CD4-positive, alpha-beta T cell (primary cell): ENCODE data around the gene ARMCX2. TPM values are rescaled to one million over a fixed set of nuclear protein-coding genes. Genes with fewer than 3 reads are reported as not detected.

Experiments
- ATAC-seq: fragments of 200-7000 bp; cut with Tn5 transposase; one replicate; pipeline ENCODE4 v1.10.0; 2022; ENCODE audit warnings: mild to moderate bottlenecking; ENCODE audit not compliant: poor library complexity
- CTCF ChIA-PET: fragments of 350-600 bp; sonication (Branson Sonifier 250); formaldehyde crosslinking; loops from one replicate; lab custom pipeline; 2021; ENCODE audit warnings: antibody characterized with exemption, inconsistent platforms; lab: Charles Lee
- POLR2A ChIA-PET: fragments of 350-600 bp; sonication (Branson Sonifier 250); formaldehyde crosslinking; loops from one replicate; lab custom pipeline; 2021; ENCODE audit warnings: antibody characterized with exemption, inconsistent platforms; lab: Charles Lee
- DNase-seq, 14 experiments: peaks; one replicate each; pipeline ENCODE4 v3.0.0-alpha.2; 2013 to 2020; ENCODE audit warnings: mixed read lengths in 2 of 14
- H3K27ac ChIP-seq, 2 donors: one replicate each; pipeline versions ENCODE4 v1.5.1 to v1.7.0; 2013; ENCODE audit warnings: low read length in 2 of 2, low read depth in 1 of 2, mild to moderate bottlenecking in 1 of 2
- H3K27me3 ChIP-seq, 2 experiments: 1 replicate in 1 of 2; 2 replicates in 1 of 2; pipeline versions ENCODE4 v1.6.1 to v1.7.0; 2013; ENCODE audit warnings: low read length in 2 of 2, control low read depth in 1 of 2, mild to moderate bottlenecking in 1 of 2, moderate library complexity in 1 of 2; ENCODE audit not compliant: insufficient read depth in 2 of 2, control insufficient read depth in 1 of 2
- H3K36me3 ChIP-seq: one replicate; pipeline ENCODE4 v1.6.1; 2013; ENCODE audit warnings: low read length, control low read depth; ENCODE audit not compliant: insufficient read depth
- H3K4me1 ChIP-seq: one replicate; pipeline ENCODE4 v1.6.1; 2013; ENCODE audit warnings: low read length, control low read depth; ENCODE audit not compliant: insufficient read depth
- H3K4me3 ChIP-seq: one replicate; pipeline ENCODE4 v1.5.1; 2013; ENCODE audit warnings: mild to moderate bottlenecking, low read length, moderate library complexity
- H3K9me3 ChIP-seq, 2 experiments: 1 replicate in 1 of 2; 2 replicates in 1 of 2; pipeline versions ENCODE4 v1.6.1 to v1.7.0; 2013; ENCODE audit warnings: low read length in 2 of 2, mild to moderate bottlenecking in 2 of 2, control low read depth in 1 of 2, moderate library complexity in 1 of 2; ENCODE audit not compliant: control insufficient read depth in 1 of 2, insufficient read depth in 1 of 2
- H3K27ac Mint-ChIP-seq: one replicate; pipeline ENCODE4 v1.8.0; 2020; ENCODE audit warnings: mixed read lengths
- H3K27me3 Mint-ChIP-seq: one replicate; pipeline ENCODE4 v1.8.0; 2021; ENCODE audit warnings: mixed read lengths
- H3K36me3 Mint-ChIP-seq: one replicate; pipeline ENCODE4 v1.8.0; 2021; ENCODE audit warnings: low read depth, mixed read lengths
- H3K4me1 Mint-ChIP-seq: one replicate; pipeline ENCODE4 v1.8.0; 2021; ENCODE audit warnings: low read depth, mixed read lengths
- H3K4me3 Mint-ChIP-seq: one replicate; pipeline ENCODE4 v1.8.0; 2020; ENCODE audit warnings: mild to moderate bottlenecking, mixed read lengths
- H3K9me3 Mint-ChIP-seq: one replicate; pipeline ENCODE4 v1.8.0; 2020; ENCODE audit warnings: mixed read lengths
- CTCF ChIP-seq: fragments of 200-600 bp; IDR thresholded peaks from one replicate; pipeline ENCODE4 v1.8.0; 2022; ENCODE audit warnings: antibody characterized with exemption, mild to moderate bottlenecking
- intact Hi-C, 2 experiments: fragments of 100-400 bp; cut with DNase I in 1 of 2; cut with micrococcal nuclease in 1 of 2; formaldehyde crosslinking; loops; one replicate each; pipeline versions ENCODE4 v1.15.1 to v1.9.0; 2023 to 2025; cut with DNase I, micrococcal nuclease
- total RNA-seq, 174 experiments: library from RNA in 2 of 174; stranded (reverse) in 2 of 174; gene quantifications; one replicate each; pipeline ENCODE4 v1.2.3 and lab custom pipeline; 2021 to 2026

The ARMCX2 gene
- total RNA-seq, 2 experiments from 2014 or later: 3.5 to 3.6 TPM

- ATAC-seq: no peak
- intact Hi-C loops: no loop called here
- Mint-ChIP-seq H3K36me3 (peaks cover 4% of the 10 kb centered on the region), H3K4me3 (no peak overlapping the region), H3K9me3 (no peaks in the 10 kb centered on the region), H3K4me1 (no peaks in the 10 kb centered on the region), H3K27me3 (no peaks in the 10 kb centered on the region), H3K27ac (no peak overlapping the region)
- CTCF ChIA-PET: no interaction called here
- Histone ChIP-seq H3K4me3 (no peak overlapping the region), H3K27me3 (no peaks in the 10 kb centered on the region), H3K9me3 (no peaks in the 10 kb centered on the region), H3K4me1 (no peaks in the 10 kb centered on the region), H3K36me3 (no peaks in the 10 kb centered on the region), H3K27ac (no peak overlapping the region)
- POLR2A ChIA-PET: no interaction called here
- DNase-seq: no peak
- no peak for TF ChIP-seq CTCF
Measured at GRCh38 chrX:101642093-101642492, 17.6 kb downstream of the ARMCX2 start.

- Histone ChIP-seq H3K4me3 (no peak overlapping the region), H3K27ac (no peak overlapping the region), H3K36me3 (no peaks in the 10 kb centered on the region), H3K9me3 (no peaks in the 10 kb centered on the region), H3K27me3 (no peaks in the 10 kb centered on the region), H3K4me1 (no peaks in the 10 kb centered on the region)
- H3K4me3 Mint-ChIP-seq: no peak overlapping the region
- ATAC-seq: no peak
- CTCF ChIA-PET: no interaction called here
- POLR2A ChIA-PET: no interaction called here
- no peak overlapping the region for H3K27ac Mint-ChIP-seq
- H3K4me1 Mint-ChIP-seq: no peaks in the 10 kb centered on the region
- no peaks in the 10 kb centered on the region for H3K9me3 Mint-ChIP-seq
- intact Hi-C loops: no loop called here
- DNase-seq: no peak
- no peaks in the 10 kb centered on the region for H3K27me3 Mint-ChIP-seq
- no peak for TF ChIP-seq CTCF
- H3K36me3 Mint-ChIP-seq: peaks cover 4% of the 10 kb centered on the region
Measured at GRCh38 chrX:101639583-101639982, 20.1 kb downstream of the ARMCX2 start.

- Histone ChIP-seq H3K27ac (no peak overlapping the region), H3K9me3 (no peaks in the 10 kb centered on the region), H3K27me3 (no peaks in the 10 kb centered on the region), H3K4me3 (no peak overlapping the region), H3K4me1 (peaks cover 23% of the 10 kb centered on the region), H3K36me3 (no peaks in the 10 kb centered on the region)
- no peak overlapping the region for H3K27ac Mint-ChIP-seq
- H3K9me3 Mint-ChIP-seq: no peaks in the 10 kb centered on the region
- ChIA-PET POLR2A (no interaction called here), CTCF (no interaction called here)
- H3K27me3 Mint-ChIP-seq: no peaks in the 10 kb centered on the region
- DNase-seq (no peak), ATAC-seq (no peak)
- peak overlapping the region; percentile 40 for H3K4me3 Mint-ChIP-seq
- H3K36me3 Mint-ChIP-seq: peaks cover 36% of the 10 kb centered on the region
- TF ChIP-seq CTCF: no peak
- H3K4me1 Mint-ChIP-seq: peaks cover 39% of the 10 kb centered on the region
- intact Hi-C loops: loop anchor here (5.0 kb wide), 3 partner anchors 138 to 313 kb away; partner anchors contain the start of gene ZMAT1 (in 1 of the 2)
Measured at GRCh38 chrX:101619364-101619763, 40.3 kb downstream of the ARMCX2 start.
